Activated naive CD4-positive, alpha-beta T cell treated with anti-CD3 and anti-CD28 coated beads, Interleukin-2, amount 50 U/mL, for 24 hours (primary cell): Measurements from ENCODE around the gene LMNTD2.

Experiments
- H3K27ac Mint-ChIP-seq: one replicate; pipeline ENCODE4 v1.8.0; 2021; ENCODE audit warnings: mild to moderate bottlenecking, mixed read lengths
- H3K27me3 Mint-ChIP-seq: one replicate; pipeline ENCODE4 v1.8.0; 2021; ENCODE audit warnings: mixed read lengths
- H3K36me3 Mint-ChIP-seq: one replicate; pipeline ENCODE4 v1.8.0; 2021; ENCODE audit warnings: mixed read lengths
- H3K4me1 Mint-ChIP-seq: one replicate; pipeline ENCODE4 v1.8.0; 2021; ENCODE audit warnings: mixed read lengths
- H3K4me3 Mint-ChIP-seq: one replicate; pipeline ENCODE4 v1.8.0; 2021; ENCODE audit warnings: mild to moderate bottlenecking, mixed read lengths
- H3K9me3 Mint-ChIP-seq: one replicate; pipeline ENCODE4 v1.8.0; 2021; ENCODE audit warnings: mixed read lengths

LMNTD2 gene

DNA sequence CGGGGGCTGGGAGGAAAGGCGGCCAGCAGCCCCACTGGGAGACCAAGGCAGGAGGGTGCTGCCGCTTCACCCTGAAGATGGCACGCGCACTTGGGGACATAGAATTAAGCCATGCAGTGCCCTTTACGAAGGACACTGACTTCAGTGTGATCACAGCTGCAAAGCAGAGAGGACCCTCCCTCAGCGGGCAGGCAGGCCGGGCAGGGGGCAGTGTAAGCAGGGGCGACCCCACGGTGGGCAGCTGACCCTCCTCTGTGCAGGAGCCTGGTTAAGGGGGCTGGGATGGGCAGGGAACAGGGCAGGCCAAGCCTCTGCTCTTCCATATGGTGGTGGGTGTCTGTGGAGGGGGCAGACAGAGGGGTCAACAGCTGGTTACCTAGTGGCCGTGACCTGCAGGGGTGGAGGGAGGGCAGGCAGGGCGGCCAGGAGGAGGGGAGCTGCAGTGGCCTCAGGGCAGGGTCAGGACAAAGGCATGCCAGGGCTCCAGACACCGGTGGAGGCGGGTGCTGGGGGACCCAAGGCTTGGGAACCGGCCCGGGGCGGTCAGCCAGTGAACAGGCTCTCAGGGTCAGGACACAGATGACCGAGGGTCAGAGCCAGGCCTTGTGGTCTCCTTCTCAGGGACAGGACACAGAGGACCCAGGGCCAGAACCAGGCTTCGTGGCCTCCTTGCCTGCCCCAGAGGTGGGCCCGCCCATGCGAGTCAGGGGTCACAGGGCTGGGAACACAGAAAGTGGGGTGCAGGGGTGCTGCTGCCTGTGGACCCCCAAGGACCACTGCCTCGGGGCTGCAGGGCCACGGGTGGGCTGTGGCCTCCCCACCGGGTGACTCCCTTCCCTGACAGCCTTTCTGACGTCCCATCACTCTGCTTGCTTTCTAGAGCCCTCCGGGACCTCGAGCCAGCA is 7.2 kb downstream of the LMNTD2 start:
- Mint-ChIP-seq H3K4me1 (no peaks in the 10 kb centered on the region), H3K27me3 (no peaks in the 10 kb centered on the region), H3K4me3 (no peak overlapping the region), H3K9me3 (no peaks in the 10 kb centered on the region), H3K36me3 (no peaks in the 10 kb centered on the region), H3K27ac (no peak overlapping the region)

DNA sequence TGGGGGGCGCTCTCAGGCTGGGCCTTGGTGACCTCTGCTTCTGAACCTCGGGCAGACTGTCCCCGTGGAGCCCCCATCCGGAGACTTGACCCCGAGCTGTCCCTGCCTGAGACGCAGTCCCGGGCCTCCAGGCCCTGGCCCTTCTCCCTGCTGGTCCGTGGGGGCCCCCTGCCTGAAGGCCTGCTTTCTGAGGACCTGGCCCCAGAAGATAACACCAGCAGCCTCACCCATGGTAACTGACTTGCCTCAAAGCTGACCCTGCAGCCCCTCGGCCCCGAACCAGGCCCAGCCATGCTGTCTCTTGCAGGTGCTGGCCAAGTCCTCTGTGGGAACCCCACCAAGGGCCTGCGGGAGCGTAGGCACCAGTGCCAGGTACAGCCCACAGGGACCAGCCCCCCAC is 8.9 kb downstream of the LMNTD2 start:
- no peaks in the 10 kb centered on the region for H3K4me1 Mint-ChIP-seq
- no peak overlapping the region for H3K4me3 Mint-ChIP-seq
- H3K27ac Mint-ChIP-seq: no peak overlapping the region
- no peaks in the 10 kb centered on the region for H3K27me3 Mint-ChIP-seq
- no peaks in the 10 kb centered on the region for H3K36me3 Mint-ChIP-seq
- no peaks in the 10 kb centered on the region for H3K9me3 Mint-ChIP-seq

DNA sequence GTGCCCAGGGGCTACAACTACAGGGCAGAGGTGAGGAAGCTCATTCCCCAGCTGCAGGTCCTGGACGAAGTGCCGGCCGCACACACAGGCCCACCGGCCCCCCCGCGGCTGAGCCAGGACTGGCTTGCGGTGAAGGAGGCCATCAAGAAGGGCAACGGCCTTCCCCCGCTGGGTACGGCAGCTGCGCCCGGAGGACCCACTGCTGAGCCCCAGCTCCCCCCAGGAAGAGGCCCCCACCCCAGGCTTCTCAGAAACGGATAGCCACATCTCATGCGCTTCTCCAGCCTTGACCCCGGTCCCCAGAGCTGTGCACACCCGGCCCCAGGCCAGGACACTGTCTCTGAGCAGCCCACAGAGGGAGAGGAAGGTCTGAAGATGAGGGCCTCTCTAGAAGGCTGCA is 9.4 kb downstream of the LMNTD2 start:
- Mint-ChIP-seq H3K4me1 (no peaks in the 10 kb centered on the region), H3K4me3 (no peak overlapping the region), H3K27ac (no peak overlapping the region), H3K36me3 (no peaks in the 10 kb centered on the region), H3K9me3 (no peaks in the 10 kb centered on the region), H3K27me3 (no peaks in the 10 kb centered on the region)

DNA sequence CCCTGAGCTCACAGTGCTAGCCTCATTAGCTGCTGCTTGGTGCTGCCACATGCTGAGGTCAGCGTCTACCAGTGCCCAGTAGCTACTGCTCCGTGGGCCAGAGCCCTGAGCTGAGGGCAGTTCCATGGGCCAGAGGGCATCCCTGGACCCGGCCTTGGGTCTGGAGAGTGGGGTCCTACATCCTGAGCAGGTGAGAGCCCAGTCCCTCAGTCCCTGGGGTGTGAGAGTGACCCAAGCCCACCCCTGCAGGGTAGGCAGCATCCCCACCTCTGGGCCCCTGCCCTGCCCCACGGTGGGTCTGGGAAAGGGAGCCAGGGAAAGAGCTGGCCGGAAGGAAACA is 9.8 kb downstream of the LMNTD2 start:
- H3K9me3 Mint-ChIP-seq: no peaks in the 10 kb centered on the region
- H3K4me3 Mint-ChIP-seq: no peak overlapping the region
- H3K4me1 Mint-ChIP-seq: no peaks in the 10 kb centered on the region
- no peak overlapping the region for H3K27ac Mint-ChIP-seq
- H3K27me3 Mint-ChIP-seq: no peaks in the 10 kb centered on the region
- no peaks in the 10 kb centered on the region for H3K36me3 Mint-ChIP-seq

DNA sequence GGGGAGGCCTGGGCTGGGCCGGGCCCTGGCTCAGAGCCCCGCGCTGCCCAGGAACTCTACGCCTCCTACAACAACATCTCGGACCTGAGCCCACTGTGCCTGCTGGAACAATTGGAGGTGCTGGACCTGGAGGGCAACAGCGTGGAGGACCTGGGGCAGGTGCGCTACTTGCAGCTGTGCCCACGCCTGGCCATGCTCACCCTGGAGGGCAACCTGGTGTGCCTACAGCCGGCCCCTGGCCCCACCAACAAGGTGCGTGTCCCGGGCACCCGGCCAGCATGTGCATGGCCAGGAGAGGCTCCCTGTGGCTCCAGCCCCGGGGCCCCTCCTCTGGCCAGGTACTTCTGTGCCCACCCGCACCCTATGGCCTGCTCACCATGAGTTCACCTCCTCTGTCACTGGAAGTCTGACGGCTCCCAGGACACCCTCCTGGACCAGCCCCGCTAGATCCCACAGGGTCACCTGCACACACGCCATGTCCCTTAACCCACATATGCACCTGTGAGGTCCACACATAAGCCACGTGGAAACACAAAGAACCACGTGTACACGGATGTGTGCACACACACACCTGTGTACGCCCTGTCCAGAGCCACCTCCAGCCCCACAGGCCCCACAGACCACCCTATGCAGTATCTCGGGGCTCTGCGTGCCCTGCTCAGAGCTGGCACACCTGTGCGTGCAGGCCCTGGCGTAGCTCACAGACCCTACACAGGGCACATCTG is 10.4 kb downstream of the LMNTD2 start:
- Mint-ChIP-seq H3K27me3 (no peaks in the 10 kb centered on the region), H3K9me3 (no peaks in the 10 kb centered on the region), H3K27ac (no peak overlapping the region), H3K36me3 (no peaks in the 10 kb centered on the region), H3K4me1 (no peaks in the 10 kb centered on the region), H3K4me3 (no peak overlapping the region)

DNA sequence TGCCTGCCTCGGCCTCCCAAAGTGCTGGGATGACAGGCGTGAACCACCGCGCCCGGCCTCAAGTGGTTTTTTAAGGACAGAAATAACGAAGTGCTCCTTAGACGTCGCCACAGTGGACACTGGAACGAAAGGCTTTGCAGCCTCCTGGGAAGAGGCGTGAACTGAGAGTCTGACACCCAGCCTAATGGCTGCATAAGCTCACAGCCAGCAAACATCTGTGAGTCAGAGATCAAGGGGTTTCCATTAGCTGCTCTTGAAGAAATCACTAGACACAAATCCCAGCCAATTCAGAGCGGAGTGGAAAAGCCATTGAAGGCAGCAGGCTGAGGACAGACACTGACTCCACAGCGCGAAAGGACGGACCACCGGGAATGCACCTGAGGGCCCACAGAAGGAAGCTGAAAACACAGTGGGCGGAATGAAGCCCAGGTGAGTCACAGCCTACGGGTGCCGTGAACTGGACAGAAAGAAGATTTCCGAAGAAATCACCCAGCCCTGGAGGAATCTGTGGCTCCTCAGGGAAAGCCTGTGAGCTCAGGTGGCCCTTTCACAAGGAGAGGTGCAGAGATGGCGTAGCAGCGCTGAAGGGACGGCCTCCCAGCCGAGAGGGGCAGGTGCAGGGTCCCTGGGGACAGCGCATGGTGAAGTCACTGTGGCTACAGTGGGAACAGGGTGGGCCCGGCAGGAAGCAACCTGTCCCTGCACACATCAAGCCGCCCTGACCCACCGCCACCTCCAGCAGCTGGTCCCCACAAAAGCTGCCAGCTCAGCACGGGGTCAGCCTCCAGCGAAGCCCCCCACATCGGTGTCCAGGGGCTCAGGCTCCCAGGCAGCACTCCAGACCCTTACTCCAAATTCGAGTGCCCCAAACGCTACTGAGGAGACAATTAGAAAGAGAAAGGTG is 11.6 kb downstream of the LMNTD2 start:
- Mint-ChIP-seq H3K27me3 (no peaks in the 10 kb centered on the region), H3K4me1 (no peaks in the 10 kb centered on the region), H3K4me3 (no peak overlapping the region), H3K36me3 (no peaks in the 10 kb centered on the region), H3K27ac (no peak overlapping the region), H3K9me3 (no peaks in the 10 kb centered on the region)

DNA sequence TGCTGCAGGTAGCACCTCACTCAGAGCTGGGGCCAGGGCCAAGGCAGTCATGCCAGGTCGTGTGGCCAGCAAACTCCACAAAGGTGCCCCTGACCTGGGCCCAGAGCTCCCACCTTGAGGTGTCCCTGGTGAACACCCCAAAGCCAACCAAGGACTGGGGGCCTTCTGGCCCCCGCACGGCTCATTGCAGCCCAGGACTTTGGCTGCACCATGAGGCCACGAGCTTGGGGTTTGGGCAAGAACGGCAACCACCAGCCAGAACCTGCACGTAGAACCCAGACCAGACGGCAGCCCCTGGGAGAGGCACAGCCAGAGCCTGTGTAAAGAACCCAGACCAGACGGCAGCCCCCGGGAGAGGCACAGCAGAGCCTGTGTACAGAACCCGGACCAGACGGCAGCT is 15.4 kb downstream of the LMNTD2 start:
- Mint-ChIP-seq H3K4me3 (no peak overlapping the region), H3K27ac (no peak overlapping the region), H3K4me1 (no peaks in the 10 kb centered on the region), H3K36me3 (no peaks in the 10 kb centered on the region), H3K9me3 (no peaks in the 10 kb centered on the region), H3K27me3 (no peaks in the 10 kb centered on the region)

DNA sequence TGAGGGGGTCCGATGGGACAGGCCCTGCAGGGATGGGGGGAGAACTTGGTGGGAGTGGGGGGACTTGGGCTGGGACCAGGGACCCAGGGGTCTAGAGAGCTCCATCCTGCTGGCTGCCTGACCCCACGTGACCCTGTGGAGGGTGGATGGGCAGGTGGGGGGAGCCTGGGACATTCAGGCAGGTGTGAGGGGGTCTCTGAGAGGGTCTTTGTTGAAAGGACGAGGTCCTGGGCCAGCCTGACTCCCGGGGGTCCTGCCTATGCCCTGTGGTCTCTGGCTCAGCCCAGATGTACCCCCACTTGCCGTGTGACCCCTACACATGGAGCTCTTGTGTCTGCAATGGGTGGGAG is 15.7 kb downstream of the LMNTD2 start:
- H3K4me3 Mint-ChIP-seq: no peak overlapping the region
- no peak overlapping the region for H3K27ac Mint-ChIP-seq
- no peaks in the 10 kb centered on the region for H3K9me3 Mint-ChIP-seq
- no peaks in the 10 kb centered on the region for H3K4me1 Mint-ChIP-seq
- H3K27me3 Mint-ChIP-seq: no peaks in the 10 kb centered on the region
- no peaks in the 10 kb centered on the region for H3K36me3 Mint-ChIP-seq

DNA sequence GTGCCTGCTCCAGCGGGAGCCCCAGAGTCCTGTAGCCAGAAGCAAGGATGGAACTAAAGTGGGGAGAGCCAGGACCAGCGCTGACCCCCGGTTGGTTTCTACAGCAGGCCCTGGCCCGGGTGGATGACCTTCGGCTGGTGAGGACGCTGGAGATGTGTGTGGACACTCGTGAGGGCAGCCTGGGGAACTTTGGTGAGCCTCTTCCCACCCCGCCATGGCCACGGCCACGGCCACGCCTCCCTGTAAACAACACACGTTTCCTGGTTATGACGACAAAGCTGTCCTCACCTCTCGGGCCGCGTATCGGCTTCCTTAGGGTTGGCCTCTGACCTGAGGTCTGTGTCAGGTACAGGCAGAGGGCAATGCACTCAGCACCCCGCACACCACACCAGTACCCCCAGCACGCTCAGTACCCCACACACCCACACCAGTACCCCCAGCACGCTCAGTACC is 19.1 kb downstream of the LMNTD2 start:
- Mint-ChIP-seq H3K27ac (no peak overlapping the region), H3K4me3 (no peak overlapping the region), H3K36me3 (no peaks in the 10 kb centered on the region), H3K9me3 (no peaks in the 10 kb centered on the region), H3K4me1 (no peaks in the 10 kb centered on the region), H3K27me3 (no peaks in the 10 kb centered on the region)

DNA sequence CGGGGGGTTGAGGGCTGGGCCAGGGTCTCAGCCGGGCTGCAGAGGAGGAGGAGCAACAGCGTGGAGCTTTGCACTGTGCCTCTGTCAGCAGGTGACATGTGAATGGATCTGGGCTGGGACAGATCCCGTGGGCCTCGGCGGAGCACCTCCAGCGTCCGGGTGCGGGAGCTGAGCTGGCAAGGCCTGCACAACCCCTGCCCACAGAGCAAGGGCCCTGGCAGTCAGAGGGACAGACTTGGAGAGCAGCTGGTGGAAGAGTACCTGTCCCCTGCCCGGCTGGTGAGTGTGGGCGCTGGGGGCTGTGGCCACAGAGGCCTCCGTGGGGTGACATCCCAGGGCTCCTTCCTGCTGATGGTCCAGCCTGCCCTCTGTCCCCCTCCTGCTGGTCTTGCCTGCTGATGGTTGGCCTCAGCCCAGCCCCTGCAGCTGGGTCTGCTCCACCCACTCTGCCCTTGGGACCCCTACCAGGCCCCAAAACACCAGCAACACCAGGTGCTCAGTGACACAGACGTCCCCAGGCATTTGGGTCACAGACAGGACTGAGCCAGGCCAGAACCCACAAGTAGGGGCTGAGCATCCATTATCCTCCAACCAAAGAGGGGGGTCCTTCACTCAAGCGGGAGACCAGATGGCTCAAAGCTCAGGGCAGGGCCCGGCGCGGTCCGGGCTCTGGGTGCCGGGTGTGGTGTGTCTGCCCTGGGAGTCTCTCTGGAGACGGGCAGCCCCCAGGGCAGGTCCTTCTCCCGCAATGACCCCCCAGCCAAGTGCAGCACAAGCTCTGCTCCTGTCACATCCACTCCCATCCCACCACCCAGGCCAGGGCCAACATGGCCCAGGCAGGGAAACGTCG is 19.7 kb downstream of the LMNTD2 start:
- Mint-ChIP-seq H3K27ac (no peak overlapping the region), H3K4me3 (no peak overlapping the region), H3K4me1 (peaks cover 3% of the 10 kb centered on the region), H3K9me3 (no peaks in the 10 kb centered on the region), H3K27me3 (no peaks in the 10 kb centered on the region), H3K36me3 (no peaks in the 10 kb centered on the region)

DNA sequence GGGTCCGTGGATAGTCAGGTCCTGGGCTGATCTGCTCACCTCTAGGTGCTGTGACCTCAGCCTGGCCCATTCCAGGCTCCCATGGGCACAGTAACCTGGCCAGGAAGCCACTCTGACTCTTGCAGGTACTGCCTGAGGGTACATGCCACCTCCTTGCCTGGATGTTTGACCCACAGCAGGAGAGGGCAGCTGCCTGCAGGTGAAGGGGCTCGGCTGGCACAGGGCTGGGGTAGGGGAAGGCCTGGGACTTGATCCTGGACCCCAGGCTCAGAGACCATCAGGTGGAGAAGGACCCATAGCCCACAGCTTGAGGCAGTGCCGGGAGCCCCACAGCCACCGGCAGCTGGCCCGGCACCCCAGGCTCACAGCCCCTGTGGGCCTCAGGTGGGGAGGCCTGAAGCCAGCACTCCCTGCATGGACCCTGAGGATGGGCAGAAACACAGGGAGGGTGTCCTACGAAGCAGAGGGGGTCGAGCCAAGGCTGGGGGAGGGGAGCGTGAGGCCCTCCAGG is 20.5 kb downstream of the LMNTD2 start:
- H3K4me1 Mint-ChIP-seq: peaks cover 3% of the 10 kb centered on the region
- H3K36me3 Mint-ChIP-seq: no peaks in the 10 kb centered on the region
- no peak overlapping the region for H3K4me3 Mint-ChIP-seq

DNA sequence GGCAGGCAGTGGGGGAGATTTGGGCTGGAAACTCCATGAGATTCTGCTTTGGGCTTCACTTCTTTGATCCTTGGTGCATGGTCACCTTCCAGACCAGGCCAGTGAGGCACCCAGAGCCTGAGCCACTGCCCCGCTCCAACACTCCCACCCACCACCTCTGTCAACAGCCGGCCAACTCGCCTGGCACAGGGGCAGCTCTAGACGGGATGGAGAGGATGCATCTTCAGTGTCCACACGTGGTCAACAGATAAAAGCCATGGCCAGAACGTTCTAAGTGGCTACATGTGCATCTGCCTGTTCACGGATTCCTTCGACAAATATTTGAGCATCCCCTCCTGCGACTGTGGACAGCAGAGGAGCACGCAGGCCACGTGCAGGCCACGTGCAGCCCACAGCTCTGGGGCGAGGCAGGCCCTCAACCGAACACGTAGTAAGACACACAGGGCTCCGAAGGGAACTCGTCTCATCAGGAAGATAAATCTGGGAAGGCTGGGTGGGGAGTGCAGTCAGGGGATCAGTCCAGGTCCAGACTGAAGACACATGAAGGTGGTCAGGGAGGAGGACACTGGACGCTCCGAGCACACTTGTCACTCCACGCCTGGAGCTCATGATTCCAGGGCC is 22.0 kb downstream of the LMNTD2 start:
- Mint-ChIP-seq H3K9me3 (no peaks in the 10 kb centered on the region), H3K27me3 (no peaks in the 10 kb centered on the region), H3K27ac (no peak overlapping the region), H3K36me3 (no peaks in the 10 kb centered on the region), H3K4me1 (peaks cover 3% of the 10 kb centered on the region), H3K4me3 (no peak overlapping the region)

More for the DNA sequence above, 20.5 kb downstream of the LMNTD2 start:
- Mint-ChIP-seq H3K27ac (no peak overlapping the region), H3K9me3 (no peaks in the 10 kb centered on the region), H3K27me3 (no peaks in the 10 kb centered on the region)

DNA sequence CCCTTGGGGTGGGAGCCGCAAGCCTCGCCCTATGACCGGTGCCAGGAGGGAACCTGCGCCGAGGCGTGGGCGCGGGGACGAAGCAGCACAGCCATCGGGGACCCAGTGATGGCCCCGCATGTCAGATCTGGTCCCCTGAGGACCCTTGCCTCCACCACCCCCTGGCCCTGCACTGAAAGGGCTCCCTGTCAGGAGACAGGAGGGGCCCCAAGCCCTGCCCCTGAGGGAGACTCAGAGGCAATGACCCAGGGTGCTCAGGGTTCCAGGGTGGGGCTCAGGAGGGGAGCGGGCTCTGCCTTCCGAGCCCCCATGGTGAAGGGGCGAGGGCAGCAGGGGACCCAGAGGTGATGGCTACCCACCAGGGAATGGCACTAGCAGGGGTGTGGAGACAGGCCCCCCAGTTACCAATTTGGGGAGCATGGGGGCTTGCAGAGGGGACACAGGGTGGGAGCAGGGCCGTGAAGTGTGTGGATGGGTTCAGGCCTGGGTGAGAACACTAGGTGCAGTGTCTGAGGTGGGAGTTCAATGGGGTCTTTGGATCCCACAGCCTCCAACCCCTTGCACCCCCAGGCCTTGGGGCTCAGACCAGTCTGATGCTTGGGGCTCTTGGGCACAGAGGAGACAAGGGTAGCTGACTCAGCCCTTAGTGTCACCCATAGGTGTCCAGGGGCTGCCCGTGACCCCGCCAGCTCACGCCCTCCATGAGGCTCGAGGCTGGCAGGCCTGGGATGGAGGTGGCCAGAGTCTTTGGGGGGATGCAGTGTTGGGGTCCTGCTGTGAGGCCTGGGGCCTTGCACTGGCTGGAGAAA is 22.7 kb downstream of the LMNTD2 start:
- H3K9me3 Mint-ChIP-seq: no peaks in the 10 kb centered on the region
- peak overlapping the region; percentile 64 for H3K4me3 Mint-ChIP-seq
- H3K36me3 Mint-ChIP-seq: no peaks in the 10 kb centered on the region
- H3K27me3 Mint-ChIP-seq: no peaks in the 10 kb centered on the region
- H3K27ac Mint-ChIP-seq: no peak overlapping the region
- peaks cover 3% of the 10 kb centered on the region for H3K4me1 Mint-ChIP-seq
